Measurements from ENCODE around the gene FTO. TPM values are rescaled to one million over a fixed set of nuclear protein-coding genes. Genes with fewer than 3 reads are reported as not detected.

Gene FTO
- total and polyA plus RNA-seq, 2 of the 8 experiments (the other 6 are each of a cell fraction or from before 2014, with no cell fraction given) = 34.5 to 59.8 TPM

DNA sequence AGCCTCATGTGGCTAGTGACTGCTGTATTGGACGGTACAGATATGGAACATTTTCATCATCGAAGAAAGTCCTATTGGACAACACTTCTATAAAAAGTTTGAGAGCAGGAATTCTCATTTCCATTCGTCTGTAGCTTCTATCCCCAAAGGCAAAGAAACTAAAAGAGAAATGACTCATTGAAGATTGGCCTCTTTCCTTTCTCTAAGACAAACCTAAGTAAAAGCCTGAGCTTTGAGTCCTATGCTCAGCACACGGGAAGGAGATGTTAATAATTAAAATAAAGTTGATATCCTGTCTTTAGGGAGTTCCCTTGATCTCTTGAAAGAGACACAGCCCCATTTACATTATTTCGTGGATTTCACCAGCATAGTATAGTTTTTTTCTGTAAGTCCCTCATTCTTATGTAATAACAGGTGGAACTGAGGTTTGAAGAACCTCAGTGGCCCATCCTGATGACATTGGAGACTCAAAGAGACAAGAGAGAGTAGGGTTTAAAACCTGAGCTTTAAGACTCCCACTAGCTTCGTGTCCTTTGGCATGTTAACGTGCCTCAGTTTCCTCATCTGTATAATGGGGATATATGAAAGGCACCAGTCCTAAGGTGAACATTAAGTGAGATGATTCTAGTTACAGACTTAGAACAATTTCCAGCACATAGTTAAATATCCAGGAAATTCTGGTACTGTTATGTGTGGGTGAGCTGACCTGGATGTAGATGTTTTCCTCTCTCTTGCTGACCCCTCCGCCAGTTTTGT is 408.7 kb downstream of the FTO start:
- no peak overlapping the region for H4K8ac ChIP-seq (ENCODE audit: extremely low read depth, insufficient read depth, low read length)
- no peak overlapping the region for H2BK12ac ChIP-seq (ENCODE audit: low read depth, low read length)
- no peaks in the 10 kb centered on the region for H4K20me1 ChIP-seq (replicated peaks in 1 of 2; ENCODE audit: control insufficient read depth in 1 of 2, insufficient read depth in 2 of 2, low read length in 2 of 2)
- no peak overlapping the region for H3K23ac ChIP-seq (ENCODE audit: insufficient read length)
- H2BK20ac ChIP-seq (ENCODE audit: low read length) = no peak overlapping the region
- no peaks in the 10 kb centered on the region for H3K36me3 ChIP-seq (ENCODE audit: control insufficient read depth in 2 of 4, insufficient read depth in 4 of 4, low read length in 3 of 4)
- H3K9me3 ChIP-seq (ENCODE audit: insufficient read depth in 2 of 2, low read depth in 1 of 2, low read length in 1 of 2) = no peaks in the 10 kb centered on the region
- H3K79me1 ChIP-seq (ENCODE audit: low read depth, low read length) = no peaks in the 10 kb centered on the region
- 88% methylated on average over 8 of the region's 8 CpGs; no CpG with 5 or more reads in 1 of the 2 experiments for WGBS, 2 experiments (ENCODE audit: extremely low coverage in 1 of 2, insufficient coverage in 1 of 2, insufficient read length in 1 of 2, insufficient replicate concordance in 2 of 2, low coverage in 1 of 2, low lambda C conversion rate in 2 of 2, missing lambda C conversion rate in 1 of 2)
- no peak for FAIRE-seq
- no peak overlapping the region for H4K5ac ChIP-seq (ENCODE audit: insufficient read length, low read depth, low read length)
- H2AFZ ChIP-seq (ENCODE audit: low read length) = no peak overlapping the region
- no peak overlapping the region for H2BK120ac ChIP-seq (replicated peaks; ENCODE audit: low read depth, low read length)
- no peak overlapping the region for H3K56ac ChIP-seq (replicated peaks; ENCODE audit: insufficient read length, low read depth, low read length)
- H3K4me2 ChIP-seq (ENCODE audit: insufficient read depth in 1 of 2, low read depth in 2 of 2, low read length in 2 of 2) = no peak overlapping the region
- no peaks in the 10 kb centered on the region for H3K23me2 ChIP-seq (ENCODE audit: low read depth, low read length)
- H4K91ac ChIP-seq (replicated peaks; ENCODE audit: insufficient read length, low read length) = no peak overlapping the region
- no peak overlapping the region for H3K9ac ChIP-seq (replicated peaks in 1 of 4; ENCODE audit: extremely low read depth in 1 of 4, low read depth in 3 of 4, low read length in 3 of 4)
- no peak overlapping the region for H3K4me3 ChIP-seq (ENCODE audit: extremely low read depth in 1 of 4, insufficient read depth in 2 of 4, low read depth in 3 of 4, low read length in 4 of 4)
- H3K27me3 ChIP-seq (replicated peaks in 1 of 4; ENCODE audit: control insufficient read depth in 3 of 4, extremely low read depth in 1 of 4, insufficient read depth in 3 of 4, low read length in 3 of 4) = no peaks in the 10 kb centered on the region
- no peak overlapping the region for H3K27ac ChIP-seq (ENCODE audit: low read depth, low read length)
- ChIA-PET CTCF (ENCODE audit: partially characterized antibody) (no interaction called here), POLR2A (ENCODE audit: partially characterized antibody) (no interaction called here)
- no peak overlapping the region for H3K14ac ChIP-seq (ENCODE audit: insufficient read length)
- H3K4me1 ChIP-seq (replicated peaks in 1 of 4; ENCODE audit: control insufficient read depth in 3 of 4, insufficient read depth in 4 of 4, low read length in 3 of 4) = no peaks in the 10 kb centered on the region; a peak in 1 of 7 replicates
- DNase-seq (ENCODE audit: low read depth in 1 of 2, low spot score in 2 of 2) = no peak
- no peak overlapping the region for H3K18ac ChIP-seq (ENCODE audit: extremely low read depth, low read length)
- no peak overlapping the region for H2BK15ac ChIP-seq (ENCODE audit: low read length)
- H3K4ac ChIP-seq (replicated peaks; ENCODE audit: insufficient read length, low read depth, low read length) = no peak overlapping the region
- H2BK5ac ChIP-seq (ENCODE audit: low read depth, low read length) = no peak overlapping the region
- no peaks in the 10 kb centered on the region for H3K79me2 ChIP-seq (ENCODE audit: control insufficient read depth in 1 of 2, insufficient read depth in 2 of 2, low read length in 2 of 2)
- H2AK5ac ChIP-seq (ENCODE audit: low read depth, low read length) = no peak overlapping the region
- TF ChIP-seq SIX5 (IDR thresholded peaks at IDR 0.05; ENCODE audit: low read depth, low read length) = no peak
- no peak for TF ChIP-seq SUZ12 (IDR thresholded peaks at IDR 0.05; ENCODE audit: low read length)
- TF ChIP-seq CHD2 (IDR thresholded peaks at IDR 0.05; ENCODE audit: low read length) = no peak
- no peak for TF ChIP-seq NRF1 (IDR thresholded peaks at IDR 0.05; ENCODE audit: low read depth, low read length)
- no peak for TF ChIP-seq HDAC6 (IDR thresholded peaks at IDR 0.05; ENCODE audit: low read depth, low read length)
- TF ChIP-seq SP1 (IDR thresholded peaks at IDR 0.05; ENCODE audit: low read depth, low read length) = no peak
- no peak for TF ChIP-seq RAD21 (IDR thresholded peaks at IDR 0.05 in 1 of 2, conservative IDR thresholded peaks at IDR 0.05 in 1 of 2; ENCODE audit: low read depth in 2 of 2, low read length in 2 of 2)
- no peak for TF ChIP-seq CBX5 (IDR thresholded peaks at IDR 0.05; ENCODE audit: low read depth, low read length)
- TF ChIP-seq CREB1 (IDR thresholded peaks at IDR 0.05) = no peak
- TF ChIP-seq, protein P1, sequence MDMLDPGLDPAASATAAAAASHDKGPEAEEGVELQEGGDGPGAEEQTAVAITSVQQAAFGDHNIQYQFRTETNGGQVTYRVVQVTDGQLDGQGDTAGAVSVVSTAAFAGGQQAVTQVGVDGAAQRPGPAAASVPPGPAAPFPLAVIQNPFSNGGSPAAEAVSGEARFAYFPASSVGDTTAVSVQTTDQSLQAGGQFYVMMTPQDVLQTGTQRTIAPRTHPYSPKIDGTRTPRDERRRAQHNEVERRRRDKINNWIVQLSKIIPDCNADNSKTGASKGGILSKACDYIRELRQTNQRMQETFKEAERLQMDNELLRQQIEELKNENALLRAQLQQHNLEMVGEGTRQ (IDR thresholded peaks at IDR 0.05; ENCODE audit: low read length) = no peak
- TF ChIP-seq EGR1 (IDR thresholded peaks at IDR 0.05; ENCODE audit: borderline replicate concordance, low read depth, low read length) = no peak

Data from H1 (cell line).